DND-41 (cell line): ENCODE results near the gene WNT10A.

Experiments used
- EZH2 ChIP-seq: IDR thresholded peaks from 3 replicates; pipeline ENCODE4 v1.6.1; 2012; ENCODE audit warnings: borderline replicate concordance, low read depth, mild to moderate bottlenecking, moderate library complexity, low read length, inconsistent platforms; ENCODE audit not compliant: severe bottlenecking
- TF ChIP-seq, protein P1 (sequence below): IDR thresholded peaks from 2 replicates; pipeline ENCODE4 v1.5.1; 2012; ENCODE audit warnings: borderline replicate concordance, low read length, moderate library complexity, mild to moderate bottlenecking; ENCODE audit not compliant: poor library complexity, severe bottlenecking; ENCODE audit errors: extremely low read depth

DNA sequence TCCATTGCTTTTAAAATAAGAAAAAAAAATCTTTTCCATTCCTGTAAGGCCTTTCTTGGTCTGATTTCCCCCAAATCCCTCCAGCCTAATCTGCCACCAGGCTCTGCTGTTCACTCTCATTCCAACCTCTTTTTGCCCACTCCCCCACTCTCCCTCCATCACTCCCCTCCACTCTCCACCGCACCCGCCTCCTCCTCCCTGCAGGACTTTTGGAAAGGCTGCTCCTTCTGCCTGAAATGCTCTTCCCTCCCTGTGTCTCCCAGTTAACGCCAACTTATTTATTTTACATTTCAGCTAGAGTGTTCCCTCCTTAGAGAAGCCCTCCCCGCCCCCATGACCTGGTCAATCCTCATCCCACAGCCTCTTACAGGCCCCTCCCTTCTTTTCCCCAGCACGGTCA, 25.8 kb upstream of the WNT10A start:
- TF ChIP-seq, protein P1, sequence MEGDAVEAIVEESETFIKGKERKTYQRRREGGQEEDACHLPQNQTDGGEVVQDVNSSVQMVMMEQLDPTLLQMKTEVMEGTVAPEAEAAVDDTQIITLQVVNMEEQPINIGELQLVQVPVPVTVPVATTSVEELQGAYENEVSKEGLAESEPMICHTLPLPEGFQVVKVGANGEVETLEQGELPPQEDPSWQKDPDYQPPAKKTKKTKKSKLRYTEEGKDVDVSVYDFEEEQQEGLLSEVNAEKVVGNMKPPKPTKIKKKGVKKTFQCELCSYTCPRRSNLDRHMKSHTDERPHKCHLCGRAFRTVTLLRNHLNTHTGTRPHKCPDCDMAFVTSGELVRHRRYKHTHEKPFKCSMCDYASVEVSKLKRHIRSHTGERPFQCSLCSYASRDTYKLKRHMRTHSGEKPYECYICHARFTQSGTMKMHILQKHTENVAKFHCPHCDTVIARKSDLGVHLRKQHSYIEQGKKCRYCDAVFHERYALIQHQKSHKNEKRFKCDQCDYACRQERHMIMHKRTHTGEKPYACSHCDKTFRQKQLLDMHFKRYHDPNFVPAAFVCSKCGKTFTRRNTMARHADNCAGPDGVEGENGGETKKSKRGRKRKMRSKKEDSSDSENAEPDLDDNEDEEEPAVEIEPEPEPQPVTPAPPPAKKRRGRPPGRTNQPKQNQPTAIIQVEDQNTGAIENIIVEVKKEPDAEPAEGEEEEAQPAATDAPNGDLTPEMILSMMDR: no peak
- no peak for TF ChIP-seq EZH2
